B cell (primary cell): ENCODE measurements around the gene MRPL28. TPM values are rescaled to one million over a fixed set of nuclear protein-coding genes. Genes with fewer than 3 reads are reported as not detected.

Source experiments
- ATAC-seq: fragments of 200-7000 bp; cut with Tn5 transposase; one replicate; pipeline ENCODE4 v1.10.0; 2021; ENCODE audit warnings: low read depth, mild to moderate bottlenecking, moderate number of reproducible peaks, moderate library complexity
- CTCF ChIA-PET: fragments of 350-600 bp; sonication (Branson Sonifier 250); formaldehyde crosslinking; loops from one replicate; lab custom pipeline; 2021; ENCODE audit warnings: antibody characterized with exemption, inconsistent platforms; lab: Charles Lee
- POLR2A ChIA-PET: fragments of 350-600 bp; sonication (Branson Sonifier 250); formaldehyde crosslinking; loops from one replicate; lab custom pipeline; 2021; ENCODE audit warnings: antibody characterized with exemption; lab: Charles Lee
- DNase-seq: peaks from one replicate; pipeline ENCODE4 v3.0.0; 2013
- H2AFZ ChIP-seq: 2 replicates; pipeline ENCODE4 v1.6.1; 2012; ENCODE audit warnings: mild to moderate bottlenecking, low read depth, low read length; ENCODE audit not compliant: insufficient read depth, poor library complexity, severe bottlenecking
- H3K27ac ChIP-seq, 2 donors: 1 replicate in 1 of 2; 2 replicates in 1 of 2; pipeline ENCODE4 v1.5.1; 2012 to 2013; ENCODE audit warnings: low read length in 2 of 2, mild to moderate bottlenecking in 2 of 2, moderate library complexity in 1 of 2
- H3K27me3 ChIP-seq, 4 experiments: fragments of 200-600 bp in 1 of 4; sonication (generic) in 1 of 4; replicated peaks in 1 of 4; 1 replicate in 2 of 4; 2 replicates in 2 of 4; pipeline versions ENCODE4 v1.6.1 to v1.7.0; 2013 to 2016; ENCODE audit warnings: low read length in 3 of 4, mild to moderate bottlenecking in 2 of 4, mixed read lengths in 1 of 4, moderate library complexity in 1 of 4; ENCODE audit not compliant: insufficient read depth in 4 of 4, control insufficient read depth in 3 of 4; ENCODE audit errors: control extremely low read depth in 1 of 4
- H3K36me3 ChIP-seq, 2 experiments: replicated peaks in 1 of 2; 1 replicate in 1 of 2; 2 replicates in 1 of 2; pipeline versions ENCODE4 v1.6.1 to v1.7.1; 2013; ENCODE audit warnings: low read length in 1 of 2; ENCODE audit not compliant: insufficient read depth in 2 of 2, control insufficient read depth in 1 of 2; ENCODE audit errors: control extremely low read depth in 1 of 2, extremely low read depth in 1 of 2
- H3K4me1 ChIP-seq, 2 donors: fragments of 200-600 bp in 1 of 2; sonication (generic) in 1 of 2; 1 replicate in 1 of 2; 2 replicates in 1 of 2; pipeline versions ENCODE4 v1.5.1 to v1.6.1; 2013 to 2017; ENCODE audit warnings: low read length in 2 of 2; ENCODE audit not compliant: control insufficient read depth in 2 of 2, insufficient read depth in 2 of 2
- H3K4me2 ChIP-seq: replicated peaks from 2 replicates; pipeline ENCODE3; 2012; ENCODE audit warnings: mild to moderate bottlenecking, low read depth, low read length; ENCODE audit not compliant: poor library complexity, severe bottlenecking
- H3K4me3 ChIP-seq, 5 experiments: fragments of 200-600 bp in 1 of 5; sonication (generic) in 1 of 5; 1 replicate in 3 of 5; 2 replicates in 2 of 5; pipeline versions ENCODE4 v1.5.1 to v1.7.0; 2011 to 2016; ENCODE audit warnings: low read length in 4 of 5, mild to moderate bottlenecking in 4 of 5, low read depth in 2 of 5, control low read depth in 1 of 5, moderate library complexity in 1 of 5; ENCODE audit not compliant: insufficient read depth in 1 of 5; ENCODE audit errors: control extremely low read depth in 1 of 5, extremely low read depth in 1 of 5
- H3K79me2 ChIP-seq: fragments of 200-600 bp; sonication (generic); one replicate; pipeline ENCODE4 v1.6.0; 2016; ENCODE audit warnings: low read length; ENCODE audit not compliant: control insufficient read depth, insufficient read depth
- H3K9ac ChIP-seq: fragments of 200-600 bp; sonication (generic); 2 replicates; pipeline ENCODE4 v1.6.1; 2017; ENCODE audit warnings: mild to moderate bottlenecking, low read length, moderate library complexity
- H3K9me3 ChIP-seq, 3 donors: one replicate each; pipeline versions ENCODE4 v1.6.1 to v1.7.1; 2013; ENCODE audit warnings: low read length in 2 of 3; ENCODE audit not compliant: control insufficient read depth in 2 of 3, insufficient read depth in 1 of 3; ENCODE audit errors: control extremely low read depth in 1 of 3
- H4K20me1 ChIP-seq: 2 replicates; pipeline ENCODE4 v1.6.0; 2012; ENCODE audit warnings: mild to moderate bottlenecking, low read length; ENCODE audit not compliant: insufficient read depth, control insufficient read depth, poor library complexity, severe bottlenecking
- H3K27ac Mint-ChIP-seq: one replicate; pipeline ENCODE4 v1.8.0; 2021; ENCODE audit warnings: mixed read lengths
- H3K27me3 Mint-ChIP-seq: one replicate; pipeline ENCODE4 v1.8.0; 2021; ENCODE audit warnings: mixed read lengths
- H3K4me1 Mint-ChIP-seq: one replicate; pipeline ENCODE4 v1.8.0; 2021; ENCODE audit warnings: mixed read lengths
- H3K4me3 Mint-ChIP-seq: one replicate; pipeline ENCODE4 v1.8.0; 2021; ENCODE audit warnings: mixed read lengths
- H3K9me3 Mint-ChIP-seq: one replicate; pipeline ENCODE4 v1.8.0; 2022; ENCODE audit warnings: mixed read lengths; ENCODE audit not compliant: insufficient read depth
- CTCF ChIP-seq: fragments of 200-600 bp; IDR thresholded peaks from one replicate; pipeline ENCODE4 v1.8.0; 2022; ENCODE audit warnings: antibody characterized with exemption, mild to moderate bottlenecking
- EZH2 ChIP-seq: IDR thresholded peaks from 2 replicates; pipeline ENCODE4 v1.6.1; 2012; ENCODE audit warnings: borderline replicate concordance, low read depth, mild to moderate bottlenecking, moderate library complexity, low read length; ENCODE audit not compliant: insufficient read depth, poor library complexity, severe bottlenecking
- WGBS: methylation state at CpG from one replicate; pipeline ENCODE4 v1.1.5; 2013; ENCODE audit warnings: missing lambda C conversion rate; ENCODE audit not compliant: insufficient coverage; 5-methylcytosine and 5-hydroxymethylcytosine counted together
- intact Hi-C: fragments of 100-400 bp; cut with micrococcal nuclease; formaldehyde crosslinking; loops from one replicate; pipeline ENCODE4 v1.10.0; 2022
- polyA plus RNA-seq: library from polyadenylated mRNA; depleted of rRNA; stranded (reverse); fragments of >200 nt; gene quantifications from 2 replicates; pipeline ENCODE4 v1.2.3, GENCODE V29; 2012
- total RNA-seq, 2 donors: library from RNA; stranded (reverse); fragments of 120-200 nt in 1 of 2; gene quantifications; 1 replicate in 1 of 2; 2 replicates in 1 of 2; pipeline versions ENCODE4 v1.2.3 to v1.2.4, GENCODE V29; 2013 to 2022

The MRPL28 gene
- total and polyA plus RNA-seq, 2 donors (not counting 1 experiment from before 2014, with no cell fraction given), result 44.3 to 67.7 TPM

GRCh38 chr16:410516-411178, 40.3 kb upstream of the MRPL28 start:
- no peaks in the 10 kb centered on the region for H4K20me1 ChIP-seq
- no peak overlapping the region for H3K4me2 ChIP-seq
- H3K4me1 Mint-ChIP-seq, result no peaks in the 10 kb centered on the region
- WGBS, result 94% methylated on average over 36 of the region's 36 CpGs
- no peaks in the 10 kb centered on the region for H3K79me2 ChIP-seq
- H3K4me1 ChIP-seq, result no peaks in the 10 kb centered on the region
- H2AFZ ChIP-seq, result no peak overlapping the region
- intact Hi-C loops, result no loop called here
- no peaks in the 10 kb centered on the region for H3K27me3 Mint-ChIP-seq
- no peaks in the 10 kb centered on the region for H3K9me3 ChIP-seq
- H3K27ac Mint-ChIP-seq, result no peak overlapping the region
- no peaks in the 10 kb centered on the region for H3K9me3 Mint-ChIP-seq
- DNase-seq (no peak), ATAC-seq (no peak)
- TF ChIP-seq EZH2 (no peak), CTCF (no peak)
- H3K27me3 ChIP-seq, result no peaks in the 10 kb centered on the region
- no peak overlapping the region for H3K4me3 Mint-ChIP-seq
- H3K9ac ChIP-seq, result no peak overlapping the region
- ChIA-PET CTCF (interaction anchor here (1.2 kb wide), 1 partner anchor 12 kb away, joined by 3 read pairs; no protein-coding TSS in a partner anchor), POLR2A (no interaction called here)
- no peak overlapping the region for H3K27ac ChIP-seq
- H3K36me3 ChIP-seq, result no peaks in the 10 kb centered on the region
- H3K4me3 ChIP-seq, result no peak overlapping the region

- no peaks in the 10 kb centered on the region for H3K9me3 Mint-ChIP-seq
- Histone ChIP-seq H3K9me3 (no peaks in the 10 kb centered on the region), H3K4me1 (peaks cover 0 to 3% of the 10 kb centered on the region in 2 donors), H3K27ac (no peak overlapping the region), H3K4me3 (no peak overlapping the region), H3K27me3 (no peaks in the 10 kb centered on the region), H4K20me1 (no peaks in the 10 kb centered on the region), H3K4me2 (no peak overlapping the region), H3K79me2 (no peaks in the 10 kb centered on the region), H3K36me3 (no peaks in the 10 kb centered on the region), H3K9ac (no peak overlapping the region), H2AFZ (no peak overlapping the region)
- no peak overlapping the region for H3K27ac Mint-ChIP-seq
- ChIA-PET CTCF (no interaction called here), POLR2A (no interaction called here)
- no peak overlapping the region for H3K4me3 Mint-ChIP-seq
- H3K27me3 Mint-ChIP-seq, result no peaks in the 10 kb centered on the region
- no peaks in the 10 kb centered on the region for H3K4me1 Mint-ChIP-seq
- TF ChIP-seq EZH2 (no peak), CTCF (no peak)
- intact Hi-C loops, result no loop called here
- DNase-seq (no peak), ATAC-seq (no peak)
- WGBS, result 94% methylated on average over 12 of the region's 16 CpGs
These were observed 36.9 kb upstream of the MRPL28 start for GRCh38 chr16:407253-407652.
